ENCODE results near the gene ZNF513. TPM values are rescaled to one million over a fixed set of nuclear protein-coding genes. Genes with fewer than 3 reads are reported as not detected.
A peak's percentile ranks its signal among the peaks of the same experiment; 100 is the strongest.
"Not testable (repeated sequence)": the region's sequence is repeated elsewhere in the genome, so short reads cannot be mapped to it uniquely, and the experiment has no call there.

Gene ZNF513, protein sequence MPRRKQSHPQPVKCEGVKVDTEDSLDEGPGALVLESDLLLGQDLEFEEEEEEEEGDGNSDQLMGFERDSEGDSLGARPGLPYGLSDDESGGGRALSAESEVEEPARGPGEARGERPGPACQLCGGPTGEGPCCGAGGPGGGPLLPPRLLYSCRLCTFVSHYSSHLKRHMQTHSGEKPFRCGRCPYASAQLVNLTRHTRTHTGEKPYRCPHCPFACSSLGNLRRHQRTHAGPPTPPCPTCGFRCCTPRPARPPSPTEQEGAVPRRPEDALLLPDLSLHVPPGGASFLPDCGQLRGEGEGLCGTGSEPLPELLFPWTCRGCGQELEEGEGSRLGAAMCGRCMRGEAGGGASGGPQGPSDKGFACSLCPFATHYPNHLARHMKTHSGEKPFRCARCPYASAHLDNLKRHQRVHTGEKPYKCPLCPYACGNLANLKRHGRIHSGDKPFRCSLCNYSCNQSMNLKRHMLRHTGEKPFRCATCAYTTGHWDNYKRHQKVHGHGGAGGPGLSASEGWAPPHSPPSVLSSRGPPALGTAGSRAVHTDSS
- total RNA-seq, result 34.4 and 35.0 TPM in 2 replicates
- long read RNA-seq, result 0 reads

DNA sequence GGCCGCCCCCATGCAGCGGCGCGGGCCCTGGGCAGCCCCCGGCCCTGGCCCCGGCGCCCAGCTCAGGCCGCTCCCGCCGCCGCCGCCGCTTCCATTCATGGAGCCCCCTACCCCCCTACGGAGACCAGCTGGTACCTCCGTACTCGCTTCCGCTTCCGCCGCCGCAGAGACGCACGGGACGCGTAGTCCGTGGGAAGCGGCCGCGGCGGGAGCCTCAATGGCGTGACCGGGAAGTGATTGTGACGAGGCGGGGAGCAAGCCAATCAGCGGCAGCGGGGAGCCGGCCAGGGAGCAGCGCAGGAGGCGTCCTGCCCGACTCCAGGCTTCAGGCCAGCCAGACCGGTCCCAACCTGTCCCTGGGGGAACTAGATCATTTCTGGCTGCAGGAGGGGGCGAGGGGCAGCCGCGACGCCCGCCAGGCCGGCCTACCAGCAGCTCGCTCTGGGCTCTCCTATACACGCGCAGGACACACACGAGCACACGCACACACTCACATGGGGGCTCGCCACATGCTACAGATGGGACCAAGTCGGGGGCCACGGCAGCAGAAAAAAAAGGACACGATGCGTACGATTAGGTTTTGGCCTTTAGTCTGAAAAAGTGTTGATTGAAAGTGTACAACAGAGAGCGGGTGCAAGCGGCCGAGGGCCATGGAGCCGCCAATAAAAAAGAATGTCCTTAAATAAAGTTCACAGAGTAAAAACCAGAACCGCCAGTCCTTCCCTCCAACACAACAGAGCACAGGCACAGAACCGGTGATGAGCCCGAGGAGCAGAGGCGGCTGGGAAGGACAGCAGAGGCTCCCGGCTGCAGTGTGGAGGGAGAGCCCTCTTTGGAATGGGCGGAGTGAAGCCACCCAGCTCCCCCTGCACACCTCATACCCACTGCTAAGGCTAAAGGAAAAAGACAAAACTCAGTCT, at the start of gene ZNF513:
Gene ZNF513, minus strand, starts transcription at position 109 of the 920 bp plus-strand sequence. CDS start 208 bp downstream, outside the sequence.
- H3K27ac Mint-ChIP-seq, result peak within 1 kb of the TSS; percentile 99
- peaks cover 16% of the 10 kb centered on the region for H3K4me1 Mint-ChIP-seq (ENCODE audit: low read depth)
- no peaks in the 10 kb centered on the region for H3K9me3 Mint-ChIP-seq (ENCODE audit: low read depth)
- peak; percentile 85 for DNase-seq (ENCODE audit: low spot score, unreplicated experiment)
- peaks cover 17% of the 10 kb centered on the region for H3K36me3 Mint-ChIP-seq (ENCODE audit: insufficient read depth)
- TF ChIP-seq, protein P1, sequence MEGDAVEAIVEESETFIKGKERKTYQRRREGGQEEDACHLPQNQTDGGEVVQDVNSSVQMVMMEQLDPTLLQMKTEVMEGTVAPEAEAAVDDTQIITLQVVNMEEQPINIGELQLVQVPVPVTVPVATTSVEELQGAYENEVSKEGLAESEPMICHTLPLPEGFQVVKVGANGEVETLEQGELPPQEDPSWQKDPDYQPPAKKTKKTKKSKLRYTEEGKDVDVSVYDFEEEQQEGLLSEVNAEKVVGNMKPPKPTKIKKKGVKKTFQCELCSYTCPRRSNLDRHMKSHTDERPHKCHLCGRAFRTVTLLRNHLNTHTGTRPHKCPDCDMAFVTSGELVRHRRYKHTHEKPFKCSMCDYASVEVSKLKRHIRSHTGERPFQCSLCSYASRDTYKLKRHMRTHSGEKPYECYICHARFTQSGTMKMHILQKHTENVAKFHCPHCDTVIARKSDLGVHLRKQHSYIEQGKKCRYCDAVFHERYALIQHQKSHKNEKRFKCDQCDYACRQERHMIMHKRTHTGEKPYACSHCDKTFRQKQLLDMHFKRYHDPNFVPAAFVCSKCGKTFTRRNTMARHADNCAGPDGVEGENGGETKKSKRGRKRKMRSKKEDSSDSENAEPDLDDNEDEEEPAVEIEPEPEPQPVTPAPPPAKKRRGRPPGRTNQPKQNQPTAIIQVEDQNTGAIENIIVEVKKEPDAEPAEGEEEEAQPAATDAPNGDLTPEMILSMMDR (IDR thresholded peaks at IDR 0.05; ENCODE audit: unreplicated experiment), result no peak
- H3K4me3 Mint-ChIP-seq (ENCODE audit: low read depth), result peak within 1 kb of the TSS; percentile 92
- no peaks in the 10 kb centered on the region for H3K27me3 Mint-ChIP-seq

GRCh38 chr2:27428978-27429541, 48.5 kb upstream of the ZNF513 start:
- TF ChIP-seq, protein P1 (IDR thresholded peaks at IDR 0.05; ENCODE audit: unreplicated experiment), result no peak
- H3K9me3 Mint-ChIP-seq (ENCODE audit: low read depth), result no peaks in the 10 kb centered on the region
- peaks cover 22% of the 10 kb centered on the region for H3K4me1 Mint-ChIP-seq (ENCODE audit: low read depth)
- DNase-seq (ENCODE audit: low spot score, unreplicated experiment), result peak; percentile 73
- H3K27me3 Mint-ChIP-seq, result no peaks in the 10 kb centered on the region
- peak overlapping the region; percentile 96 for H3K27ac Mint-ChIP-seq
- H3K36me3 Mint-ChIP-seq (ENCODE audit: insufficient read depth), result peaks cover 10% of the 10 kb centered on the region
- peak overlapping the region; percentile 95 for H3K4me3 Mint-ChIP-seq (ENCODE audit: low read depth)

DNA sequence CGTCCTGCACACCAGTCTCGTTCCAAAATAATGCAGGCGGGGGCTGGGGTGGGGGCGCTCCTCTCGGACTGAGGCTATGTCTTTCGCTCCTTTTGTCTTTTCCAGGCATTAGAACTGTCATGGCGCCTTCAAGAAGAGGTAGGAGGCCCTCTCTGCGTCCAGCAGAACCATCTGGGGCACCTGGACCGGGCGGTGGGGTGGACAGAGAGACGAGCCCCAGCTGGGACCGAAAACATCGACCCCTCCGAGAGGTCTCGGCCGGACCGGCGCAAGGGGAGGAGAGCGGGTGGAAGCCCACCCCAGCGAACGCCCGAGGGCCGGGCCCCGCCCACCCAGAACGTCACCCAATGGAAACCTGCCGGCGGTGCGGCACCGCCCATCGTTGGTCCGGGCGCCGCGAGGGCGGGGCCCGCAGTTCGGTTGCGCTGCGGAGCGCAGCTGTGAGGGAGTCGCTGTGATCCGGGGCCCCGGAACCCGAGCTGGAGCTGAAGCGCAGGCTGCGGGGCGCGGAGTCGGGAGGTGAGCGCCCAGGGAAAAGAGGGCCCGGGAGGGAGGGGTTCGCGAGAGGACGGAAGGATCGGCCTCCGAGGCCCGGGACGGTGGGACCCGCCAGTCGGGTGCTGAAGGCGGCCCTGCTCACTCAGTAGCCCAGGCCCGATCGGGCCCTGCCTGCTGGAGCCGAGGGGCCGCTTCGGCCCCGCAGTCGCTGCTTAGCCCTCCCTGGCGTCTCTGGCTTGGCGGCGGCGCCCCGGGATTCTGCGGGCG, 47.9 kb upstream of the ZNF513 start, which contains the start of gene NRBP1:
Gene NRBP1, plus strand, starts transcription at position 419 of the 765 bp plus-strand sequence. CDS start 4,643 bp downstream, outside the sequence.
- Mint-ChIP-seq H3K27me3 (no peaks in the 10 kb centered on the region), H3K9me3 (ENCODE audit: low read depth) (no peaks in the 10 kb centered on the region), H3K4me3 (ENCODE audit: low read depth) (peak within 1 kb of the TSS; percentile 95), H3K27ac (peak within 1 kb of the TSS; percentile 99), H3K4me1 (ENCODE audit: low read depth) (peaks cover 22% of the 10 kb centered on the region), H3K36me3 (ENCODE audit: insufficient read depth) (peaks cover 5% of the 10 kb centered on the region)
- peak; percentile 90 for DNase-seq (ENCODE audit: low spot score, unreplicated experiment)
- TF ChIP-seq, protein P1 (IDR thresholded peaks at IDR 0.05; ENCODE audit: unreplicated experiment), result no peak

GRCh38 chr2:27427863-27428212, 47.3 kb upstream of the ZNF513 start:
- DNase-seq (ENCODE audit: low spot score, unreplicated experiment), result no peak
- TF ChIP-seq, protein P1 (IDR thresholded peaks at IDR 0.05; ENCODE audit: unreplicated experiment), result no peak
- peak overlapping the region; percentile 99 for H3K27ac Mint-ChIP-seq
- peaks cover 2% of the 10 kb centered on the region for H3K36me3 Mint-ChIP-seq (ENCODE audit: insufficient read depth)
- H3K27me3 Mint-ChIP-seq, result no peaks in the 10 kb centered on the region
- peak overlapping the region; percentile 95 for H3K4me3 Mint-ChIP-seq (ENCODE audit: low read depth)
- H3K4me1 Mint-ChIP-seq (ENCODE audit: low read depth), result peaks cover 22% of the 10 kb centered on the region
- no peaks in the 10 kb centered on the region for H3K9me3 Mint-ChIP-seq (ENCODE audit: low read depth)

- not testable (repeated sequence) for H3K9me3 Mint-ChIP-seq (ENCODE audit: low read depth); H3K4me3 Mint-ChIP-seq (ENCODE audit: low read depth); DNase-seq (ENCODE audit: low spot score, unreplicated experiment); H3K27me3 Mint-ChIP-seq; H3K27ac Mint-ChIP-seq; H3K36me3 Mint-ChIP-seq (ENCODE audit: insufficient read depth)
- peaks cover 13% of the 10 kb centered on the region for H3K4me1 Mint-ChIP-seq (ENCODE audit: low read depth)
Measured at GRCh38 chr2:27425039-27425438, 44.5 kb upstream of the ZNF513 start.
